Psoas muscle (tissue), 8 donors: ENCODE results near the gene C10orf71. TPM values are rescaled to one million over a fixed set of nuclear protein-coding genes. Genes with fewer than 3 reads are reported as not detected.

ENCODE experiments used
- ATAC-seq, 4 donors: fragments of 200-7000 bp; cut with Tn5 transposase; one replicate each; pipeline ENCODE4 v1.9.1; 2020; ENCODE audit warnings: moderate library complexity in 3 of 4, mild to moderate bottlenecking in 2 of 4
- DNase-seq, 2 donors: peaks; one replicate each; pipeline ENCODE4 v3.0.0-alpha.2; 2020
- H3K27ac ChIP-seq: fragments of 200-600 bp; one replicate; pipeline ENCODE4 v1.8.0; 2022
- H3K27me3 ChIP-seq, 3 donors: fragments of 200-600 bp in 1 of 3; one replicate each; pipeline versions ENCODE4 v1.6.1 to v1.8.0; 2013 to 2022; ENCODE audit warnings: low read length in 2 of 3, mild to moderate bottlenecking in 2 of 3, moderate library complexity in 1 of 3; ENCODE audit not compliant: insufficient read depth in 3 of 3
- H3K36me3 ChIP-seq, 2 donors: fragments of 200-600 bp in 1 of 2; one replicate each; pipeline versions ENCODE4 v1.6.1 to v1.8.0; 2013 to 2022; ENCODE audit warnings: low read depth in 1 of 2, mild to moderate bottlenecking in 1 of 2, moderate library complexity in 1 of 2; ENCODE audit not compliant: insufficient read depth in 1 of 2
- H3K4me1 ChIP-seq: fragments of 200-600 bp; one replicate; pipeline ENCODE4 v1.8.0; 2022
- H3K4me3 ChIP-seq: fragments of 200-600 bp; one replicate; pipeline ENCODE4 v1.8.0; 2022; ENCODE audit warnings: mild to moderate bottlenecking
- H3K9me3 ChIP-seq: fragments of 200-600 bp; one replicate; pipeline ENCODE4 v1.8.0; 2022
- CTCF ChIP-seq: fragments of 200-600 bp; IDR thresholded peaks from one replicate; pipeline ENCODE4 v1.8.0; 2022; ENCODE audit warnings: antibody characterized with exemption
- WGBS, 3 donors: extraction: QIAGEN DNeasy Blood & Tissue Kit; methylation state at CpG; one replicate each; pipeline versions ENCODE4 v1.1.6 to v1.1.7; 2013; 5-methylcytosine and 5-hydroxymethylcytosine counted together
- intact Hi-C, 2 donors: fragments of 100-400 bp; cut with DNase I; formaldehyde crosslinking; loops; one replicate each; pipeline versions ENCODE4 v1.11.0 to v1.14.2; 2022
- polyA plus RNA-seq, 3 donors: library from polyadenylated mRNA; stranded (reverse); fragments of 200-250 nt; gene quantifications; one replicate each; pipeline ENCODE4 v1.2.3, GENCODE V29; 2013
- total RNA-seq, 4 donors: library from RNA; stranded (reverse); fragmentation: NEBNext Ultra II Directional in 2 of 4; extraction: Animal tissue kit (Norgen Biotek cat#: 25700) in 2 of 4; gene quantifications; one replicate each; pipeline versions ENCODE4 v1.2.1 to v1.2.4, GENCODE V29; 2021 to 2023
- donor health status: healthy with polysubstance abuse.
- donor health status: DM: no; HTN: no; CAD: no; lungs with moderate emphysema.
- donor health status: Bipolar disorder and iron deficiency.
- donor health status: healthy.
- donor health status: DM: yes; HTN: yes; CAD: no.
- donor health status: DM: no; HTN: no; CAD: no.
- donor health status: DM: no; HTN: no; CAD: no.
- donor health status: DM: yes; HTN: yes; CAD: no.

The C10orf71 gene
- total and polyA plus RNA-seq, 7 donors, result 4.2 to 356 (median 83.8) TPM

GRCh38 chr10:49282879-49283341 lies 16.1 kb upstream of the C10orf71 start:
- Histone ChIP-seq H3K4me1 (peaks cover 65% of the 10 kb centered on the region), H3K36me3 (no peaks in the 10 kb centered on the region), H3K4me3 (no peak overlapping the region), H3K27me3 (no peaks in the 10 kb centered on the region), H3K9me3 (no peaks in the 10 kb centered on the region), H3K27ac (peak overlapping the region; percentile 87)
- TF ChIP-seq CTCF, result no peak
- intact Hi-C loops, result no loop called here
- peak; percentile 28 to 72 for DNase-seq
- ATAC-seq, result peak; percentile 17 to 70 (median 68)
- 22 to 33% (median 25%) methylated on average over 12 of the region's 12 CpGs for WGBS, 3 donors

GRCh38 chr10:49283491-49283890 lies 15.5 kb upstream of the C10orf71 start:
- WGBS, 3 donors, result 84 to 90% (median 87%) methylated on average over 6 of the region's 6 CpGs
- TF ChIP-seq CTCF, result no peak
- peaks cover 66% of the 10 kb centered on the region for H3K4me1 ChIP-seq
- ATAC-seq (no peak), DNase-seq (peak in 1 of 2 donors; percentile 30)
- no peaks in the 10 kb centered on the region for H3K9me3 ChIP-seq
- no peaks in the 10 kb centered on the region for H3K27me3 ChIP-seq
- no peaks in the 10 kb centered on the region for H3K36me3 ChIP-seq
- no peak overlapping the region for H3K4me3 ChIP-seq
- intact Hi-C loops, result no loop called here
- H3K27ac ChIP-seq, result peak overlapping the region; percentile 87

- intact Hi-C loops, result no loop called here
- H3K9me3 ChIP-seq, result no peaks in the 10 kb centered on the region
- H3K27me3 ChIP-seq, result no peaks in the 10 kb centered on the region
- no peak overlapping the region for H3K4me3 ChIP-seq
- WGBS, 3 donors, result 86 to 93% (median 91%) methylated on average over 5 of the region's 5 CpGs
- no peaks in the 10 kb centered on the region for H3K36me3 ChIP-seq
- ATAC-seq, result no peak
- TF ChIP-seq CTCF, result no peak
- DNase-seq, result peak in 1 of 2 donors; percentile 33
- peaks cover 66% of the 10 kb centered on the region for H3K4me1 ChIP-seq
- peak overlapping the region; percentile 25 for H3K27ac ChIP-seq
Observed at GRCh38 chr10:49284356-49284755, 14.6 kb upstream of the C10orf71 start.

GRCh38 chr10:49285232-49285631 lies 13.7 kb upstream of the C10orf71 start:
- Histone ChIP-seq H3K9me3 (no peaks in the 10 kb centered on the region), H3K36me3 (no peaks in the 10 kb centered on the region), H3K27me3 (no peaks in the 10 kb centered on the region), H3K4me1 (peaks cover 65% of the 10 kb centered on the region), H3K27ac (no peak overlapping the region), H3K4me3 (no peak overlapping the region)
- ATAC-seq (no peak), DNase-seq (peak in 1 of 2 donors; percentile 3)
- TF ChIP-seq CTCF, result no peak
- intact Hi-C loops, result no loop called here
- WGBS, 3 donors, result 78 to 83% (median 83%) methylated on average over 3 of the region's 3 CpGs

- Histone ChIP-seq H3K27me3 (no peaks in the 10 kb centered on the region), H3K4me1 (peaks cover 66% of the 10 kb centered on the region), H3K9me3 (no peaks in the 10 kb centered on the region), H3K36me3 (no peaks in the 10 kb centered on the region), H3K27ac (peak overlapping the region; percentile 83), H3K4me3 (no peak overlapping the region)
- DNase-seq (peak in 1 of 2 donors; percentile 48), ATAC-seq (no peak)
- no peak for TF ChIP-seq CTCF
- 80 to 95% (median 81%) methylated on average over 4 of the region's 4 CpGs for WGBS, 3 donors
- intact Hi-C loops, result no loop called here
Observed at GRCh38 chr10:49286686-49287085, 12.3 kb upstream of the C10orf71 start.
